Ureter (tissue), 1 donor: ENCODE data around the gene EPB41L3. TPM values are rescaled to one million over a fixed set of nuclear protein-coding genes. Genes with fewer than 3 reads are reported as not detected.
"Not testable (repeated sequence)": the region's sequence is repeated elsewhere in the genome, so short reads cannot be mapped to it uniquely, and the experiment has no call there.

Experiments used
- DNase-seq: peaks from one replicate; pipeline ENCODE4 v3.0.0-alpha.2; 2020; ENCODE audit warnings: low spot score
- total RNA-seq: library from RNA; stranded (reverse); gene quantifications from one replicate; pipeline ENCODE4 v1.2.4, GENCODE V29; 2023
- donor health status: DM: yes; HTN: yes; CAD: no.

Gene EPB41L3
- total RNA-seq, 1 donor from 2014 or later, result 43.0 TPM

GRCh38 chr18:5496305-5496704, 47.5 kb downstream of the EPB41L3 start:
- no peak for DNase-seq

GRCh38 chr18:5490753-5491480, 52.9 kb downstream of the EPB41L3 start:
- DNase-seq, result no peak

DNA sequence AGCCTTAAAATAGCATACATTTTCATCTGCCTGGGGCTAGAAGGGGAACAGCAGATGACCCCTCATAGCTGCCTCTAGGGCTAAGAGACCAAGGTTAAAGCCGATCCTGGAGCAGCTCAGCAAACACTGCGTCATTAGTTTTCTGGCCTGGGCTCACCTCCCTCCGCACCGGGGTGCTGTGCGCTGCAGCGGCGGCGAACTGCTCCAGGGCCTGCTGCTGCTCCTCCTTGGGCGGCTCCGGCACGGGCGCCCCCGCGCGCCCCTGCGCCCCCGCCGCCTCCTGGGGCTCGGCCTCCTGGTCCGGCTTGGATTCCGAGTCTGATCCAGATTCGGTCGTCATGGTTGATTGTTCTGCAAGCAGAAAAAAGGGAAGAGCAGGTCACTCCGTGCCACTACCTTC, 55.0 kb downstream of the EPB41L3 start:
- DNase-seq, result no peak

DNA sequence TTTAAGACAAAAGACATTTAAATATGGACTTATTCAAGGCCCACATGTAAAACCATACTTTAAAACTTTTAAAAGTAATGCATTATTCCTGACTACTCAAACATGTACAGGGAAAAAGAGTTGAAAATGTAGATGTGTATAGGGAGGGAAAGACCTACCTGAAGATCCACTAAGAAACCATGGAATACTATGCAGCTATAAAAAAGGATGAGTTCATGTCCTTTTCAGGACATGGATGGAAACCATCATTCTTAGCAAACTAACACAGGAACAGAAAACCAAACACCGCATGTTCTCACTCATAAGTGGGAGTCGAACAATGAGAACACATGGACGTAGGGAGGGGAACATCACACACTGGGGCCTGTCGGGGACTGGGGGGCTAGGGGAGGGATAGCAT, 55.8 kb downstream of the EPB41L3 start:
- not testable (repeated sequence) for DNase-seq

DNA sequence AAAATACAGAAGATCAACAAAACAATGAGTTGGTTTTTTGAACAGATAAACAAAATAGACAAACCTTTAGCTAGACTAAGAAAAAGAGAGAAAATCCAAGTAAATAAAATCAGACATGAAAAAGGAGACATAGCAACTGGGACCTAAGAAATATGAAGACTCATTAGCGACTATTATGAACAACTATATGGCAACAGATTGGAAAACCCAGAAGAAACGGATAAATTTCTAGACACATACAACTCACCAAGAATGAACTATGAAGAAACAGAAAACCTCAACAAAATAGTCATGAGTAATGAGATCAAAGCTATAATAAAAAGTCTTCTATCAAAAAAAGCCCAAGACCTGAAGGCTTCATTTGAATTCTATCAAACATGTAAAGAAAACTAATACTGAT, 59.3 kb downstream of the EPB41L3 start:
- no peak for DNase-seq

DNA sequence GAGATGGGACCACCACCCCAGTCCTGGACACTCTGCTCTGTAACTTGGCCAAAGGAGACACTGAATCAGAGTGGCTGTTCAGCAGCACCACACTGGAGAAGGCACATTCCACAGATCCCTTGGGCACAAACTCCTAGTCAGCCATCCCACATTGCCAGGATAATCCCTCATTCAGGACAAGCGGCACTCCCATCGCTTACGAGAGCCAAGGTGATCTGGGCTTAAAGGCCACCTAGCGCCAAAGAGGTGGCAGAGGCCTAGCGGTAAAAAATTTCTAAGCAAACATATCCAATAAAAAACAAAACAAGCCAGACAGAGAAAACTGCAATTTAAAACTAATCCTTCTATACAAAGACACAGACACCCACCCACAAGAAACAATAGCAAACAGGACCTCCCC, 62.2 kb downstream of the EPB41L3 start:
- DNase-seq, result no peak

DNA sequence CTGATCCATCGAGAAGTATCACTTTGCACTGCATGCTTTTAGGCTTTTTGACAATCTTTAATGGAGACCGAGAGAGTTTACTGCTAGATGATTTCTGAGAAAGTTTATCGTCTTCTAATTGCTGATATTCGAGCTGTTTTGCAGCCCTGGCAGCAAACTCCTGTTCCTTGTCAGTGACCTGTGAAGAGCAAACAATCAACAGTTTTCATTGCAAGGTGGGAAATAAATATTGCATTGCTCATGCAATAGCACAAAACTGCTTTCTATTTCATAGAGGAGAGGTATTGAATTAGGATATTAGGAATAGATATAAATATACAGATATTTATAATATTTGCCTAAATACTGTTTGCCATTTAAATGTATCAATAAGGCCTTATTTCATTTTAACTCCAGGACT, 65.5 kb downstream of the EPB41L3 start:
- DNase-seq, result no peak

DNA sequence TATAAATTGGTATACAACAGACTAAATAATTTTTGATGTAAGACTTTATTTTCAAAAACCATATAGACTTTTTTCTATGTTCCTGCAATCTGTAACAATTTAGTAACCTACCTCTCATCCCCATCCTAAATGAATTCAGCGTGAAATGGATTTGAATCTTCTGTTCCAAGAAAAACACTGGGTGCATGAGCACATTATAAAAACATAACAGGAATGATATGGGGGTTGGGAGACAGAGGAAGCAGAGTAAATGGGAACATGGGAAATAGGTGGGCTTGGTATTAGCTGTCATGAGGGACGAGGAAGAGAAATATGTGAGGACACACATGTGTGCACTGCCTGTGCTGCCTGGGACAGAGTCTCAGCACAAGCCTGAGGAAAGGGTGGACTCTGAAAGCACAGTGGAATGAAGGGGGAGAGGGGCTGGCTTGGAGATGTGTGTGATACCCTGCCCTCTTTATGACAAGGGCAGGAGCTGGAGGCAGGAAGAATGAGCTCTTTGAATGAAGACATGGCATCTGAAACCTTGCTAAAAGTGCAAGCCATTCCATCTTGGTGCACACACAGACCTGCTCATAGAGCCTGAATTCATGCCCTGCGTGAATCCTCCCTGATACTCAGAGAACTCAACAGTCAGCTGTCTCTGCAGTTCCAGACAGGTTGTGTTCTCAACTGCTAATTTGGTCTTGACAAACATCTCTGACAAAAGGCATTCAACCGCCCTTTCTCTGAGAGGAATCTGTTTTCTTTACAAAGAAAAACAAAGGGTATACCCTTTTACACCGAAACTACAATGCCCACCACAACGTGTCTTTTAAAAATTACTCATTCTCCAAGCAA, 66.6 kb downstream of the EPB41L3 start:
- DNase-seq, result no peak

DNA sequence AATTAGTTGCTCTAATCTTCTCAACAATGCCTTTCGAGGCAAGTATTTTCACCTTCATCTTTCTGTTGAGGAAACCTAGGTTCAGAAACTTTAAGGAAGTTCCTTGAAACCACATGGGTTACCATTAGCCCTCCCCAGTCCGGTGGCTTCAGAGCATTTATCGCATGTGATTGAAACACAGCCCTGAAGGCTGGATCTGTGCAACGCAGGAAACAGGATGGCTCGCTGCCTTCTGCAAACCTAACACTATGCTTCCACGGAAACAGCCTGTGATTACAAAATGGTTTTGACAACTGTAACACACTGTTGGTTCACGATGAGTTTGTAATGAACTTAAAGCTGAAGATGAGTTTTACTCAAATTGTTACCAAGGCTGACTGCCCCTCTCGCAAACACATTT, 68.5 kb downstream of the EPB41L3 start:
- DNase-seq, result no peak

DNA sequence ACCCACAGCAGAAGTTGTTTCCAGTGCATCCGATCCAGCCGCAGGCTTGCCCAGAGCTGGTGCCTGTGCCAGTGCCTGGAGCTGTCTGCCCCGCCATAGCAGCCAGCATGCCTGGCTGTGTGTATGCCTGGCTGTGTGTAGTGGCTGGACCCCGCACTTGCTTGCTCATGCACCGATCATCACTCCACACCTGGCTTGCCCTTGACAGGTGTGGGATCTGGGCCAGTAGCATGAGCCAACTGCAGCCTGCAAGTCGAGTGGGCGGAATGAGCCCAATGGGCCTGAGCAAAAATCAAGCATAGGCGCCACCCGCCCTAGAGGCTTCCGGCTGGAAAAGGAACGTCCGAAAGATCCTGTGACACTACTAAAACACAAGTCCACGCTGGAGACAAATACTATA, 74.5 kb downstream of the EPB41L3 start:
- DNase-seq, result no peak

DNA sequence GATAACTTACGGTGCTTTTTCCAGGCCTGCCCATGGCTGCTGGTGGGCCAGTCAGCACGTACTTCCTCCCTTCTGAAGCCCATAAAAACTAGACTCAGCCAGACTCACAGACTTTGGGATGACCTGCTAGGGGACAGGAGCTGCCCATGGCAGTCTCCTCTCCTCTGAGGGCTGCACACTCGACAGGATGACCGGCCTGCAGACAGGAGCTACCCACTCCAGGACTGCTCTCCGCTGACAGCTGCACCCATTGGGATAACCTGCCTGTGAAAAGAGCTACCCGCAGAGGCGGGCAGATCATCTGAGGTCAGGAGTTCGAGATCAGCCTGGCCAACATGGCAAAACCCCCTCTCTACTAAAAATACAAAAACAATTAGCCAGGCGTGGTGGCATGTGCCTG, 75.4 kb downstream of the EPB41L3 start:
- no peak for DNase-seq

- DNase-seq, result no peak
Observed at GRCh38 chr18:5467671-5468070, 76.1 kb downstream of the EPB41L3 start.

GRCh38 chr18:5466256-5466655, 77.5 kb downstream of the EPB41L3 start:
- DNase-seq, result no peak

DNA sequence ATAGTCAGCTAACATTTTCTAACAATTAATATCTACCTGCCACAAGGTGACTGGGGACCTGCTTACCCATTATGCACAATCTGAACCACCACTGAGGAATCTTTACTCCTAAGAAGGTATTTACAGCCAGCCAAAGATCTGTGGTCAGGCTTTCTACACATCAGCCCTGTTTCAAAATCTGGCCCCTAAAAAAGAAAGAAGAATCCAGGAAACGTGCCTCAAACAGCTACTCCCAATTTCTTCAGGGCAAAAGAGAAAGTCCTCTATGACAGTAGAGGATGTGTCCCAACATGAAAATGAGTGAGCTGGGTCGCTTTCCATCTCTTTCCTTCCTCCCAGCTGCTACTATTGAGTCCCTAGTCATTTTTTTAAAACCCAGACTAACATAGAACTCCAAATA, 79.5 kb downstream of the EPB41L3 start:
- no peak for DNase-seq

DNA sequence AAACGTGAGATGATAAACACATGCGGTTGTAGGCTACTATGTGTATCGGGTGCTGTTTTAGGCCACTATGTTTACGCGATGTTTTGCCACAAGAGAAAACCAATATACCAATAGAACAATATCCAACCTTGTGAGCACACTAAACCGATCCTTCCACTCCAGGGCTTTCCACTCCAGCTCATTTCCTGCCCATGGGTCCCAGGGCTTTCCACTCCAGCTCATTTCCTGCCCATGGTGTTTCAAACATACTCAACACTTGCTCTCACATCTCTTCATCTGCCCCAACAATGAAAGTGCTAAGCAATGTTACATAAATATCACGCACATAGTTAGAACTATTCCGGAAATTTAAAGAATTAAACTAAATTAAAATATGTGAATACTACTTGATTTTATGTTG, 80.0 kb downstream of the EPB41L3 start:
- no peak for DNase-seq

DNA sequence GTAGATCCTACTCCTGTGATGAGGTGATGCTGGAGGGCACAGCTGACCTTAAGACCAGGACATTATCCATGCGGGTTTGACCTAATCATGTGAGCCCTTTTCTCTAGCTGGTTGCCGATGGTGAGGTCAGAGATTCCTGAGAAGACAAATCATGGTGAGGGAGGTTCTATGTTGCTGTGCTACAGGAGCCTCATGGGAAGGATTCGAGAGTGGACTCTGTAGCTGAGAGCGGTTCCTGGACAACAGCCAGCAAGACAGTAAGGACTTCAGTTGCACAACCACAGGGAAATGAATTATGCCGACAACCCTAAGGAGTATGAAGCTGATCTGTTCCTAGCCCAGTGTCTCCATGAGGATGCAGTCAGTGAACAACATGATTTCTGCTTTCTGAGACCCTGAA, 80.4 kb downstream of the EPB41L3 start:
- DNase-seq, result no peak

- DNase-seq, result no peak
Observed at GRCh38 chr18:5462227-5462626, 81.6 kb downstream of the EPB41L3 start.

GRCh38 chr18:5461041-5461440, 82.8 kb downstream of the EPB41L3 start:
- no peak for DNase-seq

GRCh38 chr18:5457462-5457957, 86.3 kb downstream of the EPB41L3 start:
- no peak for DNase-seq

- DNase-seq, result no peak
Observed at GRCh38 chr18:5456577-5457461, 87.0 kb downstream of the EPB41L3 start.

- DNase-seq, result no peak
Observed at GRCh38 chr18:5455674-5456073, 88.1 kb downstream of the EPB41L3 start.

GRCh38 chr18:5452943-5453443, 90.8 kb downstream of the EPB41L3 start:
- no peak for DNase-seq
